GM15510 (cell line): ENCODE results near the gene GAL3ST2.

Experiments used
- POLR2A ChIP-seq: IDR thresholded peaks from 3 replicates; pipeline ENCODE4 v1.6.1; 2011; ENCODE audit warnings: borderline replicate concordance; ENCODE audit not compliant: insufficient read length; ENCODE audit errors: extremely low read depth

Gene GAL3ST2

DNA sequence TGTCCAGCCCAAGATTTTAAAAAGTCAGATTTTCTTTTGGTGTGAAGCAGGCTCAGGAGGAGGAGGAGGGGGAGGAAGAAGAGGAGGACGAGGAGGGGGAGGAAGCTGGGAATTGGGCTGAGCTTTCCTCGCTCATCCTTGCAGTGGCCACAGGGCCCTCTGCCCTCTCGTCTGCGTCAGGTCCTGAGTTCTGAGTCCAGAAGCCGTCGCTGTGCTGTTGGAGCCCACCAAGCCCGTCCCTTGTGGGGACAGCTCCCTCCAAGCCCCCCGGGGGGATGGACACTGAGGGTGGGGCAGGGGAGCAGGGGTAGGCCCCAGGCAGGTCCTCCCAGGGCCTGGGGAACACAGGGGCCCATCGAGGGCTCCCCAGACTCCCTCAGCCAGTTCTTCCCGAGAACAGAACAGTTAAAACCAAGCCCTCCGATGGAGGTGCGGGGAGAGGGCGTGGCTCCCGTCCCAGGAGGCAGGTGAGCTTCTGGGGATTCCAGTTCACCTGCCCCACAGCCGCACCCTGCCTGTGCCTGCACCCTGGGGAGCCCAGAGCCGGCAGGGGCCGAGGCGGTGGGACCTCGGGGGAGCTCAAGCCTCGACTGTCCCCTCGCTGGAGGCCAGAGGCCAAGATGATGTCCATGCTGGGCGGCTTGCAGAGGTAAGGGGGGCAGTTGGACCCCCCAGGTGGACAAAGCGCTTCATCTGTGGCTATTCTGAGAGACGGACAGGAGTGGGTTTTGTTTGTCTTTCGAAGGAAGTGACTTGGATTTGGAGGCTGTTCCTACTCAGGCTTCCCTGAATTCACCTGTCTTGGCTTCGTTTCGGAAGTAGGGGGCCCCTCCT is at the start of gene GAL3ST2:
TSS of gene GAL3ST2 (plus strand) at position 487 of the 834 bp plus-strand sequence. CDS start at position 621, 134 bp downstream.
- no peak for TF ChIP-seq POLR2A

DNA sequence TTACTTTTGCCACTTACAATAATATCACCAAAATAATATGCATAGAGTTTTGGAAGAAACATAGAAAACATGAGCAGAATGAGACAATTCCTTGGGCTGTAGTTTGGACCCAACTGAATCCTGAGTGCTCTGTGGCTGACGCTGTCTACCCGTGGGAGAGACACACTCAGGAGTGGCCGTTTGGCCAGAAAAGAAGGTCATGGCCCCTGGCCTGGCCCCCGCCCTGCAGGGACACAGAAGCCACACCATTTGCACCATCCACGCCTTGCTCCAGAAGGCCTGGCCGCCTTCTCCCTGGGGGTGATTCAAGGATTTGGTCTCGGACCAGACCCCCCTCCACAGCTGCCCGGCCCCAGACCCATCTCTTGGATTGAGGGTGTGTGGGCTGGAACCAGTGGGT is 48.6 kb upstream of the GAL3ST2 start:
- no peak for TF ChIP-seq POLR2A

DNA sequence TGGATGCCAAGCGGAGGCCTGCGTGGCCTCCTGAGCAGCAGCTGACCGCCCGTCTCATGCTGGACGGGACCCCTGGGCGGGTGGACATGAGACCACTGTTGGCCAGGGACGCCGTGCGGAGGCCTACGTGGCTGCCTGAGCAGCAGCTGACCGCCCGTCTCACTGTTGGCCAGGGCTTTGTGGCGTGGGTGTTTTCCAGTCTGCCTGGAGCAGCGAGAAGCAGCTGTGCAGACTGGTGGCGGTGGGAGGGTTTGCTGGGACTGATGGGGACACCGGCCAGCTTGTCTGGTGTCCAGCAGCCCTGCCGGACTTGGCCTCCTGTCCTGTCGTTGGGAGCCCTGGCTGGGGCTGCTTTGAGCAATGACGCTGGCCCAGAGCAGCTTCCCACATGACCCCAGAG is 48.0 kb upstream of the GAL3ST2 start:
- TF ChIP-seq POLR2A, result no peak

DNA sequence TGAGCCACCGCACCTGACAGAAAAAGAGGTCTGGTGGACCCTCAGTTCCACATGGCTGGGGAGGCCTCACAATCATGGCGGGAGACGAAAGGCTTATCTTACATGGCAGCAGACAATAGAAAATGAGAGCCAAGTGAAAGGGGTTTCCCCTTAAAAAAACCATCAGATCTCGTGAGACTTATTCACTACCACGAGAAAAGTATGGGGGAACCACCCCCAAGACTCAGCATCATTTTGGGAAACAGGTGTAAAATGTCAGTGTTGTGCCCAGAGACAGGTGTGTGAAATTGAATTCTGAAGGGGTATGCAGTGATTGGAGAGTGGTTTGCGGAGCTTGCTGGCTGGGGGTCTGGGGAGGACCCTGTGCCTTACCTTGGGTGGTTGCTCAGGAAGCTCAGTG is 46.8 kb upstream of the GAL3ST2 start:
- no peak for TF ChIP-seq POLR2A

DNA sequence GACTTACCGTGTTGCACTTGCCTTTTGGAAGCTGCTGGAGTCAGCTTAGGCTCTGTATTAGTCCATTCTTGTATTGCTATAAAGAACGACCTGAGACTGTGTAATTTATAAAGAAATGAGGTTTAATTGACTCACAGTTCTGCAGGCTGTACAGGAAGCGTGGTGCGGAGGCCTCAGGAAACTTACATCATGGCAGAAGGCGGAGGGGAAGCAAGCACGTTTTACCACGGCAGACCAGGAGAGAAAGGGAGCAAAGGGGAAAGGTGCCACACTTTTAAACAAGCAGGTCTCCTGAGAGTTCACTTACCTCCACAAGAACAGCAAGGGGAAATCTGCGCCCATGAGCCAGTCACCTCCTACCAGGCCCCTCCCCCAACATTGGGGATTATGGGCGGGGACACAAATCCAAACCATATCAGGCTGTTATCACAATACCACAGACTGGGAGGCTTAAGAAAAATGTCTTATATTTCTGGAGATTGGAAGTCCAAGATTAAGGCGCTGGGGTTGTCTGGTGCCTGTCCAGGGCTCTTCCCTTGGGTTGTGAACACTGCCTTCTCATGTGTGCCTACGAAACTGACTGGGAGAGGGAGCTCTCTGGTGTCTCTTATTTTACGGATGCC is 45.8 kb upstream of the GAL3ST2 start:
- no peak for TF ChIP-seq POLR2A

DNA sequence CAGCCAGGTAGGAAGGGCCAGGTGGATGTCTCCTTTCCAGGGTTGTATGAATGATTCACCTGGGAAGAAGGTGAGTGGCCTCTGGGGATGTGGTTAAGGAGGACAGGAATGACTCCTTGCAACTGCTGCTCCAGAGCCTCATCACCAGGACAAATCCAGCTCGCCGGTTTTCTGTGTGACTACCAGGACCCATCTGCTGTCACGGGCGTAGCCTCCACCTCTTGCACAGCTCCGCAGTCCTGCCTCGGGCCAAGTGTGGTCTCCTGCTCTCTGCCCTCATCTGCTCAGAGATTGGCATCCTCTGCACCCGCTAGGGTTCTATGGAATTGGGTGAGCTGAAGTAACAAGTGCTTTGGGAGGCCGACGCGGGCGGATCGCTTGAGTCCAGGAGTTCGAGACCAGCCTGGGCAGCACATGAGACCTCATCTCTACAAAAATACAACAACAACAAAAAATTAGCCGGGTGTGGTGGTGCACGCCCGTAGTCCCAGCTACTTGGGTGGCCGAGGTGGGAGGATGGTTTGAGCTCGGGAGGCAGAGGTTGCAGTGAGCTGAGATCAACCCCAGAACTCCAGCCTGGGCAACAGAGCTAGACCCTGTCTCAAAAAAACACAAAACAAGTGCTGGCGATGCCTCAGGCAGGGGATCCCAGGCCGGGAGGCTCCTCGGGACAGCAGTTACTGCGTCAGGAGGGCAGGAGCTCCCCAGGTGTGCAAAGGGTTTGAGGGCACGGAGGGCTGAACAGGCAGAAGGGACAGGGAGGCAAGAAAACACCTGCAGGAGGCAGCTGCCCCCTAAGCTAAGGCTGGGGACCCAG is 43.0 kb upstream of the GAL3ST2 start:
- TF ChIP-seq POLR2A, result no peak

DNA sequence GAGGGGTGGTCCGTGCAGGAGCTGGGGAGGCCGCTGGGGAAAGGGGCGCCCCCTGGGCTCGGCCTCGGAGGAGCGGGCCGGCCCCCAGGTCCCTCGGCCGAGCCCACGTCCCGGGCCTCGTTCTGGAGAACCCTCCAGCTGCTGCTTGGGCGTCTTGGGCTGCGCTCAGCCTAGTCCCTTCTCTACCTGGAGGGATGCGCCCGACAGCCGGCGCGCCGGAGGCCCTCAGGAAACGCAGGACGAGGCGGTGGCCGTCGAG is 42.5 kb upstream of the GAL3ST2 start:
- no peak for TF ChIP-seq POLR2A

DNA sequence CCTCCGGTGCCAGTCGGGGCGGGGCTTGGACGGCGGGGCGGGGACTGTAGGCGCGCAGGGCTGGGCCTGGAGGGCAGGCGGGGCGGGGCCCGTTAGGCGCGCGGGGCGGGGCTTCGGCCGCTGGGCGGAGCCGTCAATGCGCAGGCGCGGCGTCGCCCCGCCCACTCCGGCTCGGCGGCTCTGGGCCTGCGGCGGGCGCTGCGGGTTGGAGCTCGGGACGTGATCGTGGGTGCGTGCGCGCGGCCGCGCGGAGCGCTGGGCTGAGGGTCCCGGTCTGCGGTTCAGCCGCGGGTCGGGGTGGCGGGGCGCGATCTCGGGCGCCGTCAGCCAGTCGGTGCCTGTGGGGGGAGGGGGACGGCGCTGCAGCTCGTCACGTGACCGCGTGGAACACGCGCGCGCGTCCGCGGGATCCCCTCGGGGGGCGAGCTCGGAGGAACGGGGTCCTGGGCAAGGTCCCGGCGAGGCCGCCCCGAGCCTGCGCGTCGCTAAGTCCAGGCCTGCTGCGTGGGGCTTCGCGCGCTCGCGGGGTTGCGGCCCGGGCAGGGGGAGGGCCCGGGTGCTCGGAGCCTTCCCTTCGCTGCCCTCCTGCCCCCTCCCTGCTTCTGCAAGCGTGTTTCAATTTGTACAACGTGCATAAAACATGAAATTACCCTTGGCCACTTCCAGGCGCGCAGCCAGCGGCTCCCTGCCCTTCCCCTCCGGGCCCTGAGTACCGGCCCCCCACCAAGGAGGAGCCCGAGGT is 42.0 kb upstream of the GAL3ST2 start, which contains the start of gene D2HGDH:
TSS of gene D2HGDH (plus strand) at position 164 of the 742 bp plus-strand sequence. CDS start 595 bp downstream, outside the sequence.
- peak; percentile 96 for TF ChIP-seq POLR2A

DNA sequence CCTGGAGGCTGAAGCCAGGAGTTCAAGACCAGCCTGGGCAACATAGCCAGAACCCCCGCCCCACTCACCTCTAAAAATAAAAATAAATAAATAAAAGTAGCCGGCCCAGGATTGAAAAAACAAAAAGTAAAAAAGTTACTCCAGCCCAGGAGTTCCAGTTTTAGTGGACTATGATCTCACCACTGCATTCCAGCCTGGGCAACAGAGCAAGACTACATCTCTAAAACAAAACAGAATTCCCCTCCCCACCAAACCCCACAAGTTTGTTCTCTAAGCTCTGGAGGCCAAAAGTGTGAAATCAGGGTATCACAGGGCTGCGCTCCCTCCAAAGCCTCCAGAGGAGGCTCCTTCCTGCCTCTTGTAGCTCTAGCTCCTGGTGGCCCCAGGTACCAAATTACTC is 40.5 kb upstream of the GAL3ST2 start:
- TF ChIP-seq POLR2A, result no peak

DNA sequence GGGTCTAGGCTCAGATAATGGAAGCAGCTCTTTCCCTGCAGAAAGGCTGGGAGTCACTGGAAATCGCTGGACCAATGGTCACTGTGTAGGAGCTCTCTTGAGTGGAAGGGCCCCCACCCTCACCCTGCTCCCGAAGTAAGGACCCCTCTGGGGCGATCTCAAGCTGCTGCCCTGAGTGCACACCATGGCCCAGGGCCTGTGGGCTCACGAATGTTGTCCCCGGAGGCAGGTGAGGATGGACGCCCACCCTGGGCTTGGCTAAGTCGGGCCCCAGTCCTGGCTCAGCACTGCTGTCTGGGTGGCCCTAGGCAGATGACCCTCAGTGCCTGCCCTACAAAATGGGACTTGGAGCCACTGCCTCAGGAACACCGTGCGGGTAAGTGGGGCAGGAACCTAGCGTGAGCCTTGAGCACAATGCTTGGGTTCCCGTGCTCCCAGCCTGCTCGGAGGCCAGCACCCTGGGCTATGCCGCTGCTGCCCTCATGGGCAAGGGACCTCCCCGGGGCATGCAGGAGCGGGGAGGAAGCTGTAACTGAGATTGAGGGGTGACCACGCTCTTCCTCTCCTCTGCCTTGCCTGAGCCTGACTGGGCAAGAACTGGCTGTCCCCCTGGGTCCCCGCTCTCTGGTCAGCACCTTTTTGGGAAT is 38.5 kb upstream of the GAL3ST2 start:
- no peak for TF ChIP-seq POLR2A

DNA sequence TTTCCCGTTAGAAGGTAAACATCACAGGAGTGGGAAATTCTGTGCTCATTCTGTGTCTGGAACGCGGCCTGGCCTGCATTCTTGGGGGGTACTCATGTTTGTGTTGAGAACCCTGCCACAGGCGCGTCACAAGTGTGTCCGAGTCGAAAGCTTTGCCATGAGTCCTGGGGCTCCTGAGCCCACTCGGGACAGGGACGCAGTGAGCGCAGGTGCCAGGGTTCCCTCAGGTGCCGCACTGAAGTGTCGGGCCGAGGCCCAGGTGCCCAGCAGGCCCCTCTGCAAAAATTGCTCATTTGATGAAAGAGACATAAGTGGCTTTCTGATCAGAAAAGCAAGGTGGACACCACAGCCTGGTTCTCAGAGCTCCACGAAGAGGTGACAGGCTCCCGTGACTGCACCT is 37.4 kb upstream of the GAL3ST2 start:
- TF ChIP-seq POLR2A, result no peak

DNA sequence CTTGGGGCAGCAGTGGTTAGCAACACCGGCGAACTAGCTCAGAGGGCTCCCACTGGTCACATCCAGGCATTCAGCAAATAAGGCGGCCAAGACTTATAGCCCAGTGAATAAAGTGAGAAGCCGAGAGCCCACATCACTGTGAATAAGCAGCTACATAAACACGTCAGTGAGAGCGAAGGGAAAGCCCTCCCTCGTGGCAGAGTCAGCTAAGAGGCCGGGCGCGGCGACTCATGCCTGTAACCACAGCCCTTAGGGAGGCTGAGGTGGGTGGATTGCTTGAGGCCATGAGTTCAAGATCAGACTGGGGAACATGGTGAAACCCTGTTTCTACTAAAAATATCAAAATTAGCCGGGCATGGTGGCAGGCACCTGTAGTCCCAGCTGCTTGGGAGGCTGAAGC is 37.0 kb upstream of the GAL3ST2 start:
- no peak for TF ChIP-seq POLR2A

DNA sequence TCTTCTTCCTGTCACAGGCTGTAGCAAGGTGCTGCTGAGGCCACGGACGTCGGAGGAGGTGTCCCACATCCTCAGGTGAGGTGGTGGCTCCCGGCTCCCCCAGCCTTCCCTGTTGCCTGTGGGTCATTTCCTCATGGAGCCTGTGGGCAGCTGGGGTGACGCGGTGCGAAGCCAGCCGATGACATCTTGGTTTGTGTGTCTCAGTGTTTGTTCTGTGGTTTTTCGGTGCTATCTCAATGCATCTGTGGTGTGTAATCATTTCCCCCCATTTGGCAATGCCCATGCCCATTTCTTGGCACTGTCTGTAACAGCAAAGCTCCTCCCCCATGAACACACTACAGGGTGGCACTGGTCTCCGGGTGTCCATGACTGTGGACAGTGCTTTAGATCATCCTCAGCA is 35.6 kb upstream of the GAL3ST2 start:
- no peak for TF ChIP-seq POLR2A

DNA sequence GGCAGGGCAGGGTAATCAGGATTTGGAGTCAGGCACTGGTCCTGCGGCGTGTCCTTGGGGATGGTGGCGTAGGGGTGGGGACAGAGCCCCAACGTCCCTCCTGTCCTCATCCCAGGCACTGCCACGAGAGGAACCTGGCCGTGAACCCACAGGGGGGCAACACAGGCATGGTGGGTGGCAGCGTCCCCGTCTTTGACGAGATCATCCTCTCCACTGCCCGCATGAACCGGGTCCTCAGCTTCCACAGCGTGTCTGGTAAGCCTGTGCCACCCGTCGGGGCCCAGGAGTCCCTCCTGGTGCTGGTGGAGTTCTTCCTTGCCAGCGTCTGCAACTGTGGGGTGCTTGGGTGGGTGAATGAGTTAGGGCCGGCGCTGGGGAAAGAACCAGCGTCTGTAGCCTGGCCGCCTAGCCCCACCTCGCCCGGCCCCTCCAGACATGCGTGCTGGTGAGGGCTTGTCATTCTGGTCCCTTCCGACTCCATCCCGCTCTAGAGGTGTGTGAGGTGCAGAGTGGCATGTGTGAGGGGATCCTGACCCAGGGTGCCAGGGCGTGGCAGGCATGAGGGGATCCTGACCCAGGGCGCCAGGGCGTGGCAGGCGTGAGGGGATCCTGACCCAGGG is 34.2 kb upstream of the GAL3ST2 start:
- no peak for TF ChIP-seq POLR2A
